Ascending aorta (tissue), 2 donors: ENCODE results near the gene MAP3K4. TPM values are rescaled to one million over a fixed set of nuclear protein-coding genes. Genes with fewer than 3 reads are reported as not detected.

Source experiments
- DNase-seq, 2 donors: peaks; one replicate each; pipeline ENCODE4 v3.0.0-alpha.2; 2019; ENCODE audit warnings: low spot score in 2 of 2
- H3K27ac ChIP-seq, 2 donors: fragments of 200-600 bp; sonication (generic); one replicate each; pipeline ENCODE4 v1.5.1; 2016 to 2017; ENCODE audit warnings: mild to moderate bottlenecking in 1 of 2
- H3K27me3 ChIP-seq: fragments of 200-600 bp; sonication (generic); one replicate; pipeline ENCODE4 v1.5.1; 2017
- H3K36me3 ChIP-seq, 2 donors: fragments of 200-600 bp; sonication (generic); one replicate each; pipeline ENCODE4 v1.5.1; 2016
- H3K4me1 ChIP-seq, 2 donors: fragments of 200-600 bp; sonication (generic); one replicate each; pipeline ENCODE4 v1.5.1; 2016 to 2017; ENCODE audit warnings: mild to moderate bottlenecking in 1 of 2
- H3K4me3 ChIP-seq, 2 donors: fragments of 200-600 bp; sonication (generic); one replicate each; pipeline ENCODE4 v1.5.1; 2016 to 2017; ENCODE audit warnings: mild to moderate bottlenecking in 1 of 2
- H3K9me3 ChIP-seq, 2 donors: fragments of 200-600 bp; sonication (generic); one replicate each; pipeline ENCODE4 v1.5.1; 2016
- CTCF ChIP-seq, 3 experiments: fragments of 200-600 bp in 2 of 3; fragments of 450-650 bp in 1 of 3; sonication (generic) in 2 of 3; IDR thresholded peaks; one replicate each; pipeline ENCODE4 v1.5.1; 2016 to 2019; ENCODE audit warnings: antibody characterized with exemption in 3 of 3, mild to moderate bottlenecking in 1 of 3, moderate library complexity in 1 of 3
- intact Hi-C: fragments of 100-400 bp; cut with DNase I; formaldehyde crosslinking; loops from one replicate; pipeline ENCODE4 v1.15.1; 2023
- total RNA-seq: library from RNA; depleted of rRNA; stranded (reverse); fragments of >200 nt; gene quantifications from one replicate; pipeline ENCODE4 v1.1.0, GENCODE V29; 2016

The MAP3K4 gene
- total RNA-seq, 1 donor from 2014 or later: 14.9 TPM

GRCh38 chr6:161082215-161082614, 90.6 kb downstream of the MAP3K4 start:
- intact Hi-C loops: no loop called here

DNA sequence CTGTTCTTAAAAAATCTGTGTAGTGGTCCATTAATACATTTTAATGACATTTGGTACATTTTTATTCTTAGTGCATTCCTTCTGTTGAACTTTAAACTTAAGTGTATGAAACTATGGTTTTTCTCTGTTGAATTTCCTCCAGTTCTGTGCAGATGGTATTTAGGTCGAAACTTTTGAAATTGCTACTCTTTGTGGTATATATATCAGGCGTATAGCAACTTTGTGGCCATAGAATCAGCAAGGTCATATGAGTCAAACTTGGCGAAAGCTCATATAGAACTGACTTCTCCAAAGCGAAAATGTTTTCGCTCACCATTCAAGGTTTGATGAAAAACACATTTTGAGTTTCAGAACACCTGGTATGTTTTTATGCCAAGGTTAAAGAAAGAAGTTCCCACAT, 93.7 kb downstream of the MAP3K4 start:
- intact Hi-C loops: no loop called here
- Histone ChIP-seq H3K36me3 (peaks cover 42 to 92% of the 10 kb centered on the region in 2 donors), H3K27me3 (no peaks in the 10 kb centered on the region), H3K27ac (no peak overlapping the region), H3K4me3 (no peak overlapping the region), H3K9me3 (no peaks in the 10 kb centered on the region), H3K4me1 (no peaks in the 10 kb centered on the region)
- TF ChIP-seq CTCF (IDR thresholded peaks at IDR 0.05): no peak
- DNase-seq: no peak

More at GRCh38 chr6:161082215-161082614, 90.6 kb downstream of the MAP3K4 start:
- Histone ChIP-seq H3K9me3 (no peaks in the 10 kb centered on the region), H3K4me3 (no peak overlapping the region), H3K27ac (no peak overlapping the region), H3K4me1 (no peaks in the 10 kb centered on the region), H3K36me3 (peaks cover 18 to 79% of the 10 kb centered on the region in 2 donors), H3K27me3 (no peaks in the 10 kb centered on the region)
- DNase-seq: no peak
- TF ChIP-seq CTCF (IDR thresholded peaks at IDR 0.05): no peak

GRCh38 chr6:161088676-161089328, 97.2 kb downstream of the MAP3K4 start:
- no peaks in the 10 kb centered on the region for H3K27me3 ChIP-seq
- H3K4me3 ChIP-seq: no peak overlapping the region
- no peak overlapping the region for H3K27ac ChIP-seq
- H3K4me1 ChIP-seq: no peaks in the 10 kb centered on the region
- intact Hi-C loops: no loop called here
- no peak for TF ChIP-seq CTCF (IDR thresholded peaks at IDR 0.05)
- no peaks in the 10 kb centered on the region for H3K9me3 ChIP-seq
- H3K36me3 ChIP-seq: peaks cover 54 to 82% of the 10 kb centered on the region in 2 donors
- DNase-seq: no peak

- Histone ChIP-seq H3K9me3 (no peaks in the 10 kb centered on the region), H3K4me3 (no peak overlapping the region), H3K36me3 (peaks cover 58 to 72% of the 10 kb centered on the region in 2 donors), H3K27me3 (no peaks in the 10 kb centered on the region), H3K4me1 (no peaks in the 10 kb centered on the region), H3K27ac (no peak overlapping the region)
- intact Hi-C loops: no loop called here
- DNase-seq: no peak
- no peak for TF ChIP-seq CTCF (IDR thresholded peaks at IDR 0.05)
Measured at GRCh38 chr6:161091151-161091550, 99.6 kb downstream of the MAP3K4 start.

DNA sequence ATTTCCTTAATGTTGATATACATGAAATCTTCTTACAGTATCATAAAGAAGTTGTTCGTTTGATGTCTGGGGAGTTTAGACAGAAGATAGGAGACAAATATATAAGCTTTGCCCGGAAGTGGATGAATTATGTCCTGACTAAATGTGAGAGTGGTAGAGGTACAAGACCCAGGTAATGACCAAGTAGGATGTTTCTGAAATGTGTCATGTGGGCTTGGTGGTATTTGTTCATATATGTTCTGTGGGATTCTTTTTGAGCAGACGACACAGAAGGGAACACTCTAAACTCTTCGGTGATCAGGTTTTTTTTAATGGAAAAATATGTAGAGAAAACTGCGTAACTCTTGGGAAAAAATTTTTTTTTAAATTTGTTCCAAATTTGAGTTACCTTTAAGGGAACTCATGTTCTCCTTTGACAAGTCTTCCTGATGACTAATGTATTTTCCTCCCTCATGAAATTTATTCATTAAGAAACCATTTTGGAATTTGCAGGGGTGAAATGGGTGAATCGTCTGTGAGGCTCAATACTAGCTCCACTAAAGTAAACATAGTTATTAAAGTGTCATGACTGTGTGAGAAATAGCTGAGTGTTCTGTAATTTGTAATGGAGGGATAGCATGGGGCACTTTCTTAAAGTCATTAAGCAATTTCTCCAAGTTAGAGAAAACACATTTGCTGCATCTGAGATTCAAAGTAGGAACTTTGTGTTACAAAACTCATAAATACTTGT, 100.6 kb downstream of the MAP3K4 start:
- H3K4me3 ChIP-seq: no peak overlapping the region
- H3K9me3 ChIP-seq: no peaks in the 10 kb centered on the region
- no peak for TF ChIP-seq CTCF (IDR thresholded peaks at IDR 0.05)
- no peaks in the 10 kb centered on the region for H3K27me3 ChIP-seq
- H3K4me1 ChIP-seq: no peaks in the 10 kb centered on the region
- intact Hi-C loops: no loop called here
- H3K27ac ChIP-seq: no peak overlapping the region
- peaks cover 59 to 68% of the 10 kb centered on the region in 2 donors for H3K36me3 ChIP-seq
- no peak for DNase-seq
